ENCODE results near the gene SEC24C. TPM values are rescaled to one million over a fixed set of nuclear protein-coding genes. Genes with fewer than 3 reads are reported as not detected.

SEC24C gene
- total RNA-seq, 1 donor from 2014 or later, result 99.0 TPM

DNA sequence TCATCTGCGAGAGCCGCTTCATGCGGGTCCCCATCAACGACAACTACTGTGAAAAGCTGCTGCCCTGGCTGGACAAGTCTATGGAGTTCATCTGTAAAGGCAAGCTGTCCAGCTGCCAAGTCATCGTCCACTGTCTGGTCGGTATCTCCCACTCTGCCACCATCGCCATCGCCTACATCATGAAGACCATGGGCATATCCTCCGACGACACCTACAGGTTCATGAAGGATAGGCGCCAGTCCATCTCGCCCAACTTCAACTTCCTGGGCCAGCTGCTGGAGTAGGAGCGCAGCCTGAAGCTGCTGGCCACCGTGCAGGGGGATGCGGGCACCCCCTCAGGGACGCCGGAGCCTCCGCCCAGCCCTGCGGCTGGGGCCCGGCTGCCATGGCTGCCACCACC, 11.7 kb upstream of the SEC24C start:
- TF ChIP-seq, protein P1, sequence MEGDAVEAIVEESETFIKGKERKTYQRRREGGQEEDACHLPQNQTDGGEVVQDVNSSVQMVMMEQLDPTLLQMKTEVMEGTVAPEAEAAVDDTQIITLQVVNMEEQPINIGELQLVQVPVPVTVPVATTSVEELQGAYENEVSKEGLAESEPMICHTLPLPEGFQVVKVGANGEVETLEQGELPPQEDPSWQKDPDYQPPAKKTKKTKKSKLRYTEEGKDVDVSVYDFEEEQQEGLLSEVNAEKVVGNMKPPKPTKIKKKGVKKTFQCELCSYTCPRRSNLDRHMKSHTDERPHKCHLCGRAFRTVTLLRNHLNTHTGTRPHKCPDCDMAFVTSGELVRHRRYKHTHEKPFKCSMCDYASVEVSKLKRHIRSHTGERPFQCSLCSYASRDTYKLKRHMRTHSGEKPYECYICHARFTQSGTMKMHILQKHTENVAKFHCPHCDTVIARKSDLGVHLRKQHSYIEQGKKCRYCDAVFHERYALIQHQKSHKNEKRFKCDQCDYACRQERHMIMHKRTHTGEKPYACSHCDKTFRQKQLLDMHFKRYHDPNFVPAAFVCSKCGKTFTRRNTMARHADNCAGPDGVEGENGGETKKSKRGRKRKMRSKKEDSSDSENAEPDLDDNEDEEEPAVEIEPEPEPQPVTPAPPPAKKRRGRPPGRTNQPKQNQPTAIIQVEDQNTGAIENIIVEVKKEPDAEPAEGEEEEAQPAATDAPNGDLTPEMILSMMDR (IDR thresholded peaks at IDR 0.05; ENCODE audit: insufficient read depth, low read depth, low read length), result no peak
- TF ChIP-seq EZH2 (IDR thresholded peaks at IDR 0.05; ENCODE audit: insufficient read depth, low read length), result no peak
- Mint-ChIP-seq H3K27ac (ENCODE audit: unreplicated experiment) (peak overlapping the region; percentile 20), H3K27me3 (ENCODE audit: low read depth, unreplicated experiment) (no peaks in the 10 kb centered on the region), H3K36me3 (ENCODE audit: low read depth, unreplicated experiment) (no peaks in the 10 kb centered on the region), H3K4me3 (ENCODE audit: unreplicated experiment) (peak overlapping the region; percentile 74), H3K4me1 (ENCODE audit: low read depth, unreplicated experiment) (peaks cover 2% of the 10 kb centered on the region), H3K9me3 (ENCODE audit: unreplicated experiment) (no peaks in the 10 kb centered on the region)
- no peak overlapping the region for H3K4me2 ChIP-seq (ENCODE audit: low read length)
- peaks cover 4% of the 10 kb centered on the region for H4K20me1 ChIP-seq (ENCODE audit: insufficient read depth, low read length)
- no peak for FAIRE-seq
- peaks cover 6% of the 10 kb centered on the region for H3K36me3 ChIP-seq (ENCODE audit: insufficient read depth, low read length)
- H3K9me3 ChIP-seq (ENCODE audit: insufficient read depth, low read depth, low read length), result no peaks in the 10 kb centered on the region
- no peak overlapping the region for H3K9ac ChIP-seq (ENCODE audit: low read length)
- no peaks in the 10 kb centered on the region for H3K27me3 ChIP-seq (ENCODE audit: insufficient read depth, low read length)
- no peak for DNase-seq (ENCODE audit: low read depth)
- no peak overlapping the region for H3K27ac ChIP-seq (ENCODE audit: low read depth, low read length)
- H3K4me3 ChIP-seq (ENCODE audit: insufficient read depth, low read depth, low read length), result no peak overlapping the region
- peaks cover 6% of the 10 kb centered on the region for H3K4me1 ChIP-seq (ENCODE audit: insufficient read depth, low read length)
- H3K79me2 ChIP-seq (ENCODE audit: insufficient read depth, low read length), result peaks cover 44% of the 10 kb centered on the region
- H2AFZ ChIP-seq (ENCODE audit: low read depth, low read length), result no peak overlapping the region

DNA sequence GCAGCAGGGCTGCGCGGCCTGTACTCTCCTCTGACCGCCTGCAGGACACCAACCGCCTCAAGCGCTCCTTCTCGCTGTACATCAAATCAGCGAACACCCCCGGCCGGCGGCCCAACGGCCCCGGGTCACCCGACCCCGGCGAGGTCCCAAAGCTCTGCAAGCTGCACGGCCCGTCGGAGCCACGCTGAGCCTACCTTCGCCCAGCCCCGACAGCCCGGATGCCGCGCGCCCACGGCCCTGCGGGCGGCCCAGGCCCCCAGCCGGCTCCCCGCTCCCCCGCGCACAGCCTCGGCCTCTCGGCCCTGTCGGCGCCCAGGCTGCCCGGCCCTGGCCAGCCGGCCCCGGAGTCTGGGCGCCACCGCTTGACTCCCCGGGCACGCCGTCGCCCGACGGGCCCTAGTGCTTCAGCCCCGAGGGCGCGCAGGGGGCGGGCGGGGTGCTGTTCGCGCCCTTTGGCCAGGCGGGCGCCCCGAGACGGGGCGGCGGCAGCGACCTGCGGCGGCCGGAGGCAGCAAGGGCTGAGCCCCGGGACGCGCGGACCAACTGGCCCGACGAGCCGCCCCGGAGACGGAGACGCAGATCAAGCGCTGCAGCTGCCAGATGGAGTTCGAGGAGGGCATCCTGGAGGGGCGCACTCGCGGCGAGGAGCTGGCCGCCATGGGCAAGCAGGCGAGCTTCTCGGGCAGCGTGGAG, 11.1 kb upstream of the SEC24C start:
- H3K9me3 Mint-ChIP-seq (ENCODE audit: unreplicated experiment), result no peaks in the 10 kb centered on the region
- no peaks in the 10 kb centered on the region for H3K27me3 ChIP-seq (ENCODE audit: insufficient read depth, low read length)
- H3K4me1 Mint-ChIP-seq (ENCODE audit: low read depth, unreplicated experiment), result peaks cover 2% of the 10 kb centered on the region
- H2AFZ ChIP-seq (ENCODE audit: low read depth, low read length), result no peak overlapping the region
- H3K4me3 ChIP-seq (ENCODE audit: insufficient read depth, low read depth, low read length), result no peak overlapping the region
- no peaks in the 10 kb centered on the region for H3K36me3 ChIP-seq (ENCODE audit: insufficient read depth, low read length)
- peaks cover 4% of the 10 kb centered on the region for H4K20me1 ChIP-seq (ENCODE audit: insufficient read depth, low read length)
- FAIRE-seq (no peak), DNase-seq (ENCODE audit: low read depth) (no peak)
- no peak overlapping the region for H3K4me2 ChIP-seq (ENCODE audit: low read length)
- H3K27ac ChIP-seq (ENCODE audit: low read depth, low read length), result no peak overlapping the region
- H3K9me3 ChIP-seq (ENCODE audit: insufficient read depth, low read depth, low read length), result no peaks in the 10 kb centered on the region
- H3K27ac Mint-ChIP-seq (ENCODE audit: unreplicated experiment), result no peak overlapping the region
- no peaks in the 10 kb centered on the region for H3K27me3 Mint-ChIP-seq (ENCODE audit: low read depth, unreplicated experiment)
- H3K4me1 ChIP-seq (ENCODE audit: insufficient read depth, low read length), result peaks cover 6% of the 10 kb centered on the region
- TF ChIP-seq, protein P1 (IDR thresholded peaks at IDR 0.05; ENCODE audit: insufficient read depth, low read depth, low read length), result no peak
- no peak for TF ChIP-seq EZH2 (IDR thresholded peaks at IDR 0.05; ENCODE audit: insufficient read depth, low read length)
- H3K79me2 ChIP-seq (ENCODE audit: insufficient read depth, low read length), result peaks cover 44% of the 10 kb centered on the region
- no peak overlapping the region for H3K9ac ChIP-seq (ENCODE audit: low read length)
- no peak overlapping the region for H3K4me3 Mint-ChIP-seq (ENCODE audit: unreplicated experiment)
- H3K36me3 Mint-ChIP-seq (ENCODE audit: low read depth, unreplicated experiment), result no peaks in the 10 kb centered on the region

DNA sequence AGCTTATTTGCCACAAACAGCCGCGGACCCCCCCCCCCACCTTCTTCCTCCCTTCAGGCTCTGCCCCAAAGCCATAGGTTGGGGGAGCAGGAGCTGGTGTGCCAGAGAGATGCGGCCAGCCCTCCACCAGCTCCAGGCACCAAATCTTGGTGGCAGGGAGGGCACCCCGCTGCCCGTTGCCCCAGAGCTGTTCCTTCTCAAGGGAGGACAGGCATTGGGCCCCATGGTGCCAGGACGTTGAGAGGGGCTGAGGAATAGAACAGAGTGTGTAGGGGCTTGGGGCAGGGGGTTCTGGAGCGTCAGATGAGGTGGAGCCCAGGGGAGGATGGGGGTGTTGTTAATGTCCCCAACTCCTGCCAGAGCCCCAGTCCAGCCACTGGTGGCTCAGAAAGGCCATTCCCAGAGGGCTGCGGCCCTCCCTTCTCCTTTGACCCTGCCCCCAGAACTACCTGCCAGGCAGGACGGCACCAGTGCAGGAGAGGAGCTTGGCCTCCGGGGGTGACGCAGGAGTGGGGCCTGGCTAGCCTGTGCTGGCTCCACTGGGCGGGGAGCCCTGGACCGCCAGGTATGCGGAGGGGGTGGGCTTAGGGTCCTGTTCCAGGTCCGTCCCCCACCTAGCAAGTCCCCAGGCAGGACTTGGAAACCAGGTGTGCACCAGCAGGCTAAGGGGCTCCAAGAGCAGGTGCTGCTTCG, 10.0 kb upstream of the SEC24C start:
- Mint-ChIP-seq H3K27ac (ENCODE audit: unreplicated experiment) (no peak overlapping the region), H3K27me3 (ENCODE audit: low read depth, unreplicated experiment) (no peaks in the 10 kb centered on the region), H3K9me3 (ENCODE audit: unreplicated experiment) (no peaks in the 10 kb centered on the region), H3K4me1 (ENCODE audit: low read depth, unreplicated experiment) (peaks cover 2% of the 10 kb centered on the region), H3K36me3 (ENCODE audit: low read depth, unreplicated experiment) (no peaks in the 10 kb centered on the region), H3K4me3 (ENCODE audit: unreplicated experiment) (no peak overlapping the region)
- Histone ChIP-seq H3K79me2 (ENCODE audit: insufficient read depth, low read length) (peaks cover 44% of the 10 kb centered on the region), H3K27me3 (ENCODE audit: insufficient read depth, low read length) (no peaks in the 10 kb centered on the region), H3K36me3 (ENCODE audit: insufficient read depth, low read length) (no peaks in the 10 kb centered on the region), H3K4me1 (ENCODE audit: insufficient read depth, low read length) (peaks cover 6% of the 10 kb centered on the region), H3K27ac (ENCODE audit: low read depth, low read length) (no peak overlapping the region), H4K20me1 (ENCODE audit: insufficient read depth, low read length) (peaks cover 4% of the 10 kb centered on the region), H3K9ac (ENCODE audit: low read length) (no peak overlapping the region), H3K4me3 (ENCODE audit: insufficient read depth, low read depth, low read length) (no peak overlapping the region), H3K4me2 (ENCODE audit: low read length) (no peak overlapping the region), H3K9me3 (ENCODE audit: insufficient read depth, low read depth, low read length) (no peaks in the 10 kb centered on the region), H2AFZ (ENCODE audit: low read depth, low read length) (no peak overlapping the region)
- FAIRE-seq (no peak), DNase-seq (ENCODE audit: low read depth) (no peak)
- no peak for TF ChIP-seq EZH2 (IDR thresholded peaks at IDR 0.05; ENCODE audit: insufficient read depth, low read length)
- TF ChIP-seq, protein P1 (IDR thresholded peaks at IDR 0.05; ENCODE audit: insufficient read depth, low read depth, low read length), result no peak

Measured in astrocyte (in vitro differentiated cells and primary cell).